Lower leg skin (tissue), 3 donors: ENCODE results near the gene ZFYVE28.

ENCODE experiments used
- CTCF ChIP-seq, 3 donors: fragments of 450-650 bp; IDR thresholded peaks; one replicate each; pipeline ENCODE4 v1.5.1; 2016; ENCODE audit warnings: antibody characterized with exemption in 3 of 3, mild to moderate bottlenecking in 3 of 3, moderate library complexity in 2 of 3
- POLR2A ChIP-seq, 2 donors: fragments of 450-650 bp; IDR thresholded peaks; one replicate each; pipeline ENCODE4 v1.6.1; 2016 to 2017; ENCODE audit warnings: antibody characterized with exemption in 2 of 2, mild to moderate bottlenecking in 1 of 2, moderate library complexity in 1 of 2

- TF ChIP-seq POLR2A (IDR thresholded peaks at IDR 0.05), result no peak
- no peak for TF ChIP-seq CTCF (IDR thresholded peaks at IDR 0.05)
These were observed 145.7 kb downstream of the ZFYVE28 start for GRCh38 chr4:2272828-2273120.
